ENCODE data around the gene CAPN9.

DNA sequence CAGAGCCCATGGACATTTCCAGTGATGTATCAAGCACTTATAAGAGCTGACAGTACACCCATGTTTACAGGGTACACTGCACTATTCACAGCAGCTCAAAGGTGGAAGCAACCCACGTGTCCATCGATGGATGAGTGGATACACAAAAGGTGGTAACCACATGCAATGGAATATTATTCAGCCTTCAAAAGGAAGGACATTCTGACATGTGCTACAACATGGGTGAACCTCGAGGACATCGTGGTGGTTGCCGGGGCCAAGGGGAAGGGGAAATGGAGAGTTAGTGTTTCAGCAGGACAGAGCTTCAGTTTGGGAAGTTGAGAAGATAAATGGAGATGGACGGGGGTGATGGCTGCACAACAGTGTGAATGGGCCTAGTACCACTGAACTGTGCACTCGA lies 42.4 kb upstream of the CAPN9 start:
- no peak for TF ChIP-seq CTCF (IDR thresholded peaks at IDR 0.05; ENCODE audit: low read depth, low read length)
- no peak for TF ChIP-seq MAX (IDR thresholded peaks at IDR 0.05; ENCODE audit: low read depth, low read length)

Data from NB4 (cell line).